Measurements from ENCODE around the gene WHRN. TPM values are rescaled to one million over a fixed set of nuclear protein-coding genes. Genes with fewer than 3 reads are reported as not detected.

The WHRN gene
- total RNA-seq, 1 donor from 2014 or later, result 1.1 TPM

- H3K4me2 ChIP-seq, result no peak overlapping the region
- peaks cover 1% of the 10 kb centered on the region for H3K4me1 ChIP-seq
- peaks cover 20% of the 10 kb centered on the region for H3K4me1 Mint-ChIP-seq
- H3K27me3 Mint-ChIP-seq (ENCODE audit: insufficient read depth, low read depth), result no peaks in the 10 kb centered on the region
- no peak for DNase-seq (ENCODE audit: low spot score)
- H3K9me3 ChIP-seq (ENCODE audit: low read depth), result no peaks in the 10 kb centered on the region
- no peaks in the 10 kb centered on the region for H3K36me3 Mint-ChIP-seq
- H3K4me3 ChIP-seq, result no peak overlapping the region
- H4K20me1 ChIP-seq (ENCODE audit: low read depth), result no peaks in the 10 kb centered on the region
- H2AFZ ChIP-seq (replicated peaks), result no peak overlapping the region
- TF ChIP-seq EZH2phosphoT487 (IDR thresholded peaks at IDR 0.05) (no peak), EZH2 (IDR thresholded peaks at IDR 0.05) (no peak), CTCF (IDR thresholded peaks at IDR 0.05) (no peak)
- no peak overlapping the region for H3K27ac Mint-ChIP-seq
- H3K4me3 Mint-ChIP-seq, result no peak overlapping the region
- H3F3A ChIP-seq (ENCODE audit: low read depth), result no peaks in the 10 kb centered on the region
- no peaks in the 10 kb centered on the region for H3K27me3 ChIP-seq
- no peak overlapping the region for H3K27ac ChIP-seq
- H3K9me3 Mint-ChIP-seq, result no peaks in the 10 kb centered on the region
- H3K36me3 ChIP-seq, result no peaks in the 10 kb centered on the region
- no peak overlapping the region for H3K9ac ChIP-seq
- H3K79me2 ChIP-seq (ENCODE audit: low read depth), result no peaks in the 10 kb centered on the region
These were observed 18.9 kb downstream of the WHRN start for GRCh38 chr9:114486205-114486963.

DNA sequence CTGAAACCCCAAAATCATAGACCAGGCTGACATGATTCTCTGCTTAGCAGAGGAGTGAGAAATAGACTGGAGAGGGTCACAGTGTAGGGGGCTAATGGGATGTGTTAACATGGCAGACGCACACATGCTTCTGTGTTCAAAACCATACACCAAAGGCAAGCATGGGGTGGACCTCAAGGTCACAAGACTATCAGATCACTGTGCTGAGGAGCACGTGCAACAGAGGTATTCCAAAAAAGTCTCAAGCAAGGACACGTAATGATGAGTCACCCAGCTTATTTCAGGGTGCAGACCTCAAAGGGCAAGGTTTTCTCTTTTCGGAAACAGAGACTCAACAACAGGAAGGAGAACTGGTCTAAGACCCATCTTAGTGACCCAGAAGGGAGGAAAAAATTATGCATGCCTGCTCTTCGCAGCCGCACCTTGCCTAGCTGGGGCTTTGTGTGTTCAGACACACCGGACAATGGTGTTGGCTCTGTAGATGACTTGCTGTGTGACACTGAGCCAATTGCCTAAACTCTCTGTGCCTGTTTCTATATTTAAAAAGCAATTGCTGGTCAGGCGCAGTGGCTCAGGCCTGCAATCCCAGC lies 20.3 kb downstream of the WHRN start:
- no peaks in the 10 kb centered on the region for H4K20me1 ChIP-seq (ENCODE audit: low read depth)
- H3K4me2 ChIP-seq, result no peak overlapping the region

DNA sequence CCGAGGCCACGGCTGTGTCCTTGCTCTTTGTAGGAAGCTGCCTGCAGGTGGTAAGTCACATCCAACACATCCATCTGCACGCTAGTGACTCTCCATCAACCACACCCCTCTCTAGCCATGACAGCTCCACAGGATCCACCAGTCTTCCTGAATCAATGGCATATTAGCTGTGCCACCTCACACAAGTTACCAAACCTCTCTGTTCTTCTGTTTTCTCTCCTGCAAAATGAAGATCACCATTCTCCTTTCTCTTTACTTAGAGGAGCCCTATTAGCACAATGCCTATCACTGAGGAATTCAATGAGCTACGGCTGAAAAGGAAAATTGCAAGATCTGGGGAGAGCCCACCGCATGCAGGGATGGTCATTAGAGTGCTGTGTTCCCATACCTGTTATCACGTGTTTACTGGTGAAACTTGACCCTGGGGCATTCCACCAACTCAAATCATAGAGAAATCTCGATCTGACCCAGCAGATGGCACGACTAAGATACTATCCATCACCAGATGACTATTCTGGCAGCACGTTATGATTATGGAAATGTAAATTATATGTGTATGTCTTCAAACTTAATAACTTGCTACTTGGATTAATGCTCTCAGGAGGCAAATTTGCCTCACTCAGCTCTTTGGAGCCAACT lies 20.9 kb downstream of the WHRN start:
- H3F3A ChIP-seq (ENCODE audit: low read depth), result no peaks in the 10 kb centered on the region
- no peaks in the 10 kb centered on the region for H3K27me3 ChIP-seq
- Mint-ChIP-seq H3K4me3 (no peak overlapping the region), H3K27ac (no peak overlapping the region), H3K4me1 (peaks cover 15% of the 10 kb centered on the region), H3K27me3 (ENCODE audit: insufficient read depth, low read depth) (peaks cover 2% of the 10 kb centered on the region), H3K36me3 (no peaks in the 10 kb centered on the region), H3K9me3 (no peaks in the 10 kb centered on the region)
- no peaks in the 10 kb centered on the region for H3K36me3 ChIP-seq
- no peaks in the 10 kb centered on the region for H3K79me2 ChIP-seq (ENCODE audit: low read depth)
- H3K4me1 ChIP-seq, result peaks cover 4% of the 10 kb centered on the region
- H3K9ac ChIP-seq, result no peak overlapping the region
- no peak overlapping the region for H3K4me3 ChIP-seq
- H4K20me1 ChIP-seq (ENCODE audit: low read depth), result no peaks in the 10 kb centered on the region
- H3K4me2 ChIP-seq, result no peak overlapping the region
- TF ChIP-seq CTCF (IDR thresholded peaks at IDR 0.05), result no peak
- no peak for TF ChIP-seq EZH2phosphoT487 (IDR thresholded peaks at IDR 0.05)
- no peak for TF ChIP-seq EZH2 (IDR thresholded peaks at IDR 0.05)
- no peaks in the 10 kb centered on the region for H3K9me3 ChIP-seq (ENCODE audit: low read depth)
- no peak overlapping the region for H2AFZ ChIP-seq (replicated peaks)
- no peak for DNase-seq (ENCODE audit: low spot score)
- H3K27ac ChIP-seq, result no peak overlapping the region

More for the DNA sequence above, 20.3 kb downstream of the WHRN start:
- Histone ChIP-seq H3K27me3 (no peaks in the 10 kb centered on the region), H3K4me3 (no peak overlapping the region), H3K36me3 (no peaks in the 10 kb centered on the region), H3K79me2 (ENCODE audit: low read depth) (no peaks in the 10 kb centered on the region), H3K9ac (no peak overlapping the region), H3K9me3 (ENCODE audit: low read depth) (no peaks in the 10 kb centered on the region), H3F3A (ENCODE audit: low read depth) (no peaks in the 10 kb centered on the region), H3K27ac (no peak overlapping the region), H3K4me1 (peaks cover 4% of the 10 kb centered on the region), H2AFZ (replicated peaks) (no peak overlapping the region)
- Mint-ChIP-seq H3K27ac (peak overlapping the region; percentile 24), H3K27me3 (ENCODE audit: insufficient read depth, low read depth) (no peaks in the 10 kb centered on the region), H3K4me3 (no peak overlapping the region), H3K4me1 (peaks cover 15% of the 10 kb centered on the region), H3K36me3 (no peaks in the 10 kb centered on the region), H3K9me3 (no peaks in the 10 kb centered on the region)
- DNase-seq (ENCODE audit: low spot score), result no peak
- no peak for TF ChIP-seq CTCF (IDR thresholded peaks at IDR 0.05)
